ENCODE results near the gene CHAF1B.

- TF ChIP-seq CTCF (IDR thresholded peaks at IDR 0.05) (no peak), SIN3A (IDR thresholded peaks at IDR 0.05; ENCODE audit: borderline replicate concordance, low read depth, low read length) (no peak), TEAD4 (IDR thresholded peaks at IDR 0.05; ENCODE audit: borderline replicate concordance, insufficient read depth) (no peak), ELF1 (IDR thresholded peaks at IDR 0.05) (no peak), USF2 (IDR thresholded peaks at IDR 0.05; ENCODE audit: borderline replicate concordance, low read depth, low read length) (no peak), POLR2AphosphoS5 (IDR thresholded peaks at IDR 0.05; ENCODE audit: low read depth, low read length) (no peak), GATA2 (CRISPR knock-in tag; IDR thresholded peaks at IDR 0.05) (no peak), MAX (IDR thresholded peaks at IDR 0.05; ENCODE audit: low read depth) (no peak), FOXM1 (IDR thresholded peaks at IDR 0.05; ENCODE audit: low read depth) (no peak), JUND (IDR thresholded peaks at IDR 0.05) (peak; percentile 47; the same call in 1 of the 2 replicates)
Measured at GRCh38 chr21:36337099-36337509, 48.1 kb upstream of the CHAF1B start.

Data from SK-N-SH (cell line).